Erythroblast (primary cell): ENCODE measurements around the gene SRPK2.

ENCODE experiments used
- GATA1 ChIP-seq: IDR thresholded peaks from 2 replicates; pipeline ENCODE4 v1.6.1; 2011; ENCODE audit warnings: low read depth, mild to moderate bottlenecking, control low read depth, low read length, moderate library complexity
- POLR2A ChIP-seq: IDR thresholded peaks from 2 replicates; pipeline ENCODE4 v1.6.1; 2011; ENCODE audit warnings: mild to moderate bottlenecking, low read length

- TF ChIP-seq POLR2A = no peak
- TF ChIP-seq GATA1 = no peak
These were observed 158.2 kb downstream of the SRPK2 start for GRCh38 chr7:105230486-105230885.
